RWPE2 (cell line): ENCODE results near the gene GFRA4.

Experiments
- ATAC-seq: fragments of 200-7000 bp; cut with Tn5 transposase; 3 replicates; pipeline ENCODE4 v1.9.1; 2021; ENCODE audit warnings: low read depth
- DNase-seq: peaks from one replicate; pipeline ENCODE4 v3.0.0-alpha.2; 2020; ENCODE audit warnings: low spot score
- H3K27ac ChIP-seq: fragments of 450-650 bp; 2 replicates; pipeline ENCODE4 v1.5.1; 2017; ENCODE audit warnings: mild to moderate bottlenecking; ENCODE audit not compliant: poor library complexity, severe bottlenecking
- H3K27me3 ChIP-seq: fragments of 250-450 bp; sonication (Bioruptor Pico); 2 replicates; pipeline ENCODE4 v1.5.1; 2021; ENCODE audit warnings: mild to moderate bottlenecking, moderate library complexity; ENCODE audit not compliant: insufficient read depth, poor library complexity, severe bottlenecking
- H3K36me3 ChIP-seq: fragments of 250-450 bp; sonication (Bioruptor Pico); 2 replicates; pipeline ENCODE4 v1.5.1; 2020; ENCODE audit warnings: low read depth, mild to moderate bottlenecking, moderate library complexity
- H3K4me1 ChIP-seq: fragments of 250-450 bp; sonication (Bioruptor Pico); 2 replicates; pipeline ENCODE4 v1.5.1; 2021; ENCODE audit warnings: mild to moderate bottlenecking, moderate library complexity; ENCODE audit not compliant: insufficient read depth, poor library complexity, severe bottlenecking
- H3K4me3 ChIP-seq: fragments of 250-450 bp; sonication (Bioruptor Pico); 2 replicates; pipeline ENCODE4 v1.5.1; 2021; ENCODE audit warnings: mild to moderate bottlenecking, moderate library complexity; ENCODE audit not compliant: severe bottlenecking
- H3K9me3 ChIP-seq: fragments of 250-450 bp; sonication (Bioruptor Pico); 2 replicates; pipeline ENCODE4 v1.5.1; 2021; ENCODE audit warnings: mild to moderate bottlenecking, moderate library complexity; ENCODE audit not compliant: severe bottlenecking
- TF ChIP-seq, protein P1 (sequence below): fragments of 450-650 bp; IDR thresholded peaks from one replicate; pipeline ENCODE4 v1.5.1; 2017; ENCODE audit warnings: mild to moderate bottlenecking, moderate library complexity; ENCODE audit not compliant: poor library complexity, severe bottlenecking

GFRA4 gene

GRCh38 chr20:3667434-3668037 is 4.3 kb upstream of the GFRA4 start:
- ATAC-seq (no peak), DNase-seq (no peak)
- H3K4me1 ChIP-seq = no peaks in the 10 kb centered on the region
- no peak overlapping the region for H3K27ac ChIP-seq
- TF ChIP-seq, protein P1, sequence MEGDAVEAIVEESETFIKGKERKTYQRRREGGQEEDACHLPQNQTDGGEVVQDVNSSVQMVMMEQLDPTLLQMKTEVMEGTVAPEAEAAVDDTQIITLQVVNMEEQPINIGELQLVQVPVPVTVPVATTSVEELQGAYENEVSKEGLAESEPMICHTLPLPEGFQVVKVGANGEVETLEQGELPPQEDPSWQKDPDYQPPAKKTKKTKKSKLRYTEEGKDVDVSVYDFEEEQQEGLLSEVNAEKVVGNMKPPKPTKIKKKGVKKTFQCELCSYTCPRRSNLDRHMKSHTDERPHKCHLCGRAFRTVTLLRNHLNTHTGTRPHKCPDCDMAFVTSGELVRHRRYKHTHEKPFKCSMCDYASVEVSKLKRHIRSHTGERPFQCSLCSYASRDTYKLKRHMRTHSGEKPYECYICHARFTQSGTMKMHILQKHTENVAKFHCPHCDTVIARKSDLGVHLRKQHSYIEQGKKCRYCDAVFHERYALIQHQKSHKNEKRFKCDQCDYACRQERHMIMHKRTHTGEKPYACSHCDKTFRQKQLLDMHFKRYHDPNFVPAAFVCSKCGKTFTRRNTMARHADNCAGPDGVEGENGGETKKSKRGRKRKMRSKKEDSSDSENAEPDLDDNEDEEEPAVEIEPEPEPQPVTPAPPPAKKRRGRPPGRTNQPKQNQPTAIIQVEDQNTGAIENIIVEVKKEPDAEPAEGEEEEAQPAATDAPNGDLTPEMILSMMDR = no peak
- peaks cover 31% of the 10 kb centered on the region for H3K27me3 ChIP-seq
- H3K36me3 ChIP-seq = no peaks in the 10 kb centered on the region
- no peaks in the 10 kb centered on the region for H3K9me3 ChIP-seq
- no peak overlapping the region for H3K4me3 ChIP-seq

GRCh38 chr20:3663858-3664257 is 659 bp upstream of the GFRA4 start:
- H3K27ac ChIP-seq = no peak overlapping the region
- no peaks in the 10 kb centered on the region for H3K4me1 ChIP-seq
- peaks cover 53% of the 10 kb centered on the region for H3K27me3 ChIP-seq
- H3K36me3 ChIP-seq = no peaks in the 10 kb centered on the region
- ATAC-seq (no peak), DNase-seq (no peak)
- no peak overlapping the region for H3K4me3 ChIP-seq
- TF ChIP-seq, protein P1 = no peak
- H3K9me3 ChIP-seq = no peaks in the 10 kb centered on the region

GRCh38 chr20:3661814-3662665 is 1.2 kb downstream of the GFRA4 start:
- Histone ChIP-seq H3K36me3 (no peaks in the 10 kb centered on the region), H3K27ac (no peak overlapping the region), H3K9me3 (no peaks in the 10 kb centered on the region), H3K27me3 (peaks cover 57% of the 10 kb centered on the region), H3K4me3 (no peak overlapping the region), H3K4me1 (no peaks in the 10 kb centered on the region)
- DNase-seq = no peak
- TF ChIP-seq, protein P1 = no peak
- no peak for ATAC-seq

DNA sequence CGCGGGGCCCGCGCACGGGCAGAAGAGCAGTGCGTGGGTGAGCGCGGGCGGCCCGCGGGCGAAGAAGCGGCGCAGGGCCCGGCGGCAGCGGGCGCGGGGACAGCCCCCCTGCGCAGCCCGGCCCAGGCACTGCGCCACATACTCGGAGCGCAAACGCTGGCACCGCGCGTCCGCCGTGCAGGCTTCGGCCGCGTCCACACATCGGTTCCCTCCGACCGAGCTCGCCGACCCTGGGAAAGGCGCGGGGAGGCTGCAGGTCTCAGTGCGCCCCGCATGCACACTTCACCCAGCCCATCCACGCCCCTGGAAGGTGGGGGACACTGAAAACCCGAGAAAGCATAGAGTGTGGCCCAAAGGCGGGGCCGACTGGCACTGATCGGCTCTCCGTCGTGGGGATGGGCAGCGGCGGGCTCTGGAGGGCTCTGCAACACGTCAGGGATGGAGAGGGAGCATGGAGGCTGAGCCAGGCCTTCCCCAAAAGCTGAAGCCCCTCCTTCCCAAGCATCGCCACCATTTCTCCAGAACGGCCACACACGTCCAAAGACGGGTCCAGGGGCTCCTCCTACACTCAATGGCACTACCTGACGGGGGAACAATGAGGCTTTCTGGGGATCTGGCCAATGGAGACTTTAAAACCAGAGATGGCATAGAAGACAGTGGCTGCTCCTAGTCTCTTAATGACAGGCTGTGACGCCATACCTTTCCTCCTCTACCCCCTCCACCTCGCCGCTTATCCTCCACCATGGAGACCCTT is 2.0 kb downstream of the GFRA4 start:
- Histone ChIP-seq H3K27ac (no peak overlapping the region), H3K36me3 (no peaks in the 10 kb centered on the region), H3K9me3 (no peaks in the 10 kb centered on the region), H3K27me3 (peaks cover 57% of the 10 kb centered on the region), H3K4me1 (no peaks in the 10 kb centered on the region), H3K4me3 (no peak overlapping the region)
- ATAC-seq (no peak), DNase-seq (no peak)
- TF ChIP-seq, protein P1 = no peak
